GM12874 (cell line): ENCODE data around the gene IFT80.

ENCODE experiments used
- TF ChIP-seq, protein P1 (sequence below): IDR thresholded peaks from 2 replicates; pipeline ENCODE4 v1.5.1; 2011; ENCODE audit warnings: low read depth, mild to moderate bottlenecking, control low read depth, low read length, moderate library complexity; ENCODE audit not compliant: insufficient read depth

The IFT80 gene

DNA sequence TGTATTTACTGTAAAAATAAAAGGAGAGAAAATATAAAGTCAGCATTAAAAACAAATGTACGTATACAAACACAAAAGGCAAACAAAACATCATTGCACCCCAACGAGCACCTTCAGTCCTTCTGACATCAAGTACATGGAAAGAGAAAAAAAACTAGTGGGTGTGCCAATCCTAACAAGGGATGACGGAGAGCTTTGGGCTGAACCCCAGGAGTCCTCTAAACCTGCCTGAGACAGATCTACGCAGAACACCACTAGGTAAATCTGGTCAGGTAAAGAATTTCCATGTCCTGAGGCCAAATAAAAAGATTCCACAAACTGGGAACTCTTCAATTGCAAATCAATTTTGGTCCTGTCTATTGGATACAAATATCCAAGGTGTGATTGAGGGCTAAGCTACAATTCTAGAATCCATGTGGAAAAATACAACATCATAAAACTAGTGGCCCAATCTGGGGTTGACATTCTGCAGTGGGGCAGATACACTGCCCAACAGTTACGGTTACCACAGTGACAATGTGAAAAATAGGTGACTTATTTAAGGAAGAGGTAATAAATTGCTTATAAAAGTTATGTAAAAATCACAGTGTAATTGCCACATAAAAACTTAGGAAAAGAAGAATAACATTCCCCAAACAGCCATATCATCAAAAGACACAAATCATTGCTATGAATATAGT, 14.2 kb downstream of the IFT80 start:
- TF ChIP-seq, protein P1, sequence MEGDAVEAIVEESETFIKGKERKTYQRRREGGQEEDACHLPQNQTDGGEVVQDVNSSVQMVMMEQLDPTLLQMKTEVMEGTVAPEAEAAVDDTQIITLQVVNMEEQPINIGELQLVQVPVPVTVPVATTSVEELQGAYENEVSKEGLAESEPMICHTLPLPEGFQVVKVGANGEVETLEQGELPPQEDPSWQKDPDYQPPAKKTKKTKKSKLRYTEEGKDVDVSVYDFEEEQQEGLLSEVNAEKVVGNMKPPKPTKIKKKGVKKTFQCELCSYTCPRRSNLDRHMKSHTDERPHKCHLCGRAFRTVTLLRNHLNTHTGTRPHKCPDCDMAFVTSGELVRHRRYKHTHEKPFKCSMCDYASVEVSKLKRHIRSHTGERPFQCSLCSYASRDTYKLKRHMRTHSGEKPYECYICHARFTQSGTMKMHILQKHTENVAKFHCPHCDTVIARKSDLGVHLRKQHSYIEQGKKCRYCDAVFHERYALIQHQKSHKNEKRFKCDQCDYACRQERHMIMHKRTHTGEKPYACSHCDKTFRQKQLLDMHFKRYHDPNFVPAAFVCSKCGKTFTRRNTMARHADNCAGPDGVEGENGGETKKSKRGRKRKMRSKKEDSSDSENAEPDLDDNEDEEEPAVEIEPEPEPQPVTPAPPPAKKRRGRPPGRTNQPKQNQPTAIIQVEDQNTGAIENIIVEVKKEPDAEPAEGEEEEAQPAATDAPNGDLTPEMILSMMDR: no peak

DNA sequence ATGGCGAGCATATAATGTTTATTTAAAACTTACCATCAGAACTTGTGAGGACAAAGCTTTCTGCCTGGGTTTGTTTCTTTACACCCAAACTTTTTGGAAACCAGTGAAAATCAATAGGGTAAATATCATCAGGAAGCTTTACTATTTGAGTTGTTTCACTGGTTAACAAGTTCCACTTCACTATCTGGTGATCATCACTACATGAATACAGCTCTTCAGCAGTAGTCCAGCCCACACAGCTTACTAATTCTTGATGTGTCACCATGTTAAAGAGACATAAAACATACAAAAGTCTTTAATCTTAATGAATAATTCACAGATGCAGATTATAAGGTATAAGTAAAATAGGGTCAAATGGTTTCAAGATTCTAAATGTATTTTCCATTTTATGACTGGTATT, 17.6 kb downstream of the IFT80 start:
- TF ChIP-seq, protein P1: no peak

DNA sequence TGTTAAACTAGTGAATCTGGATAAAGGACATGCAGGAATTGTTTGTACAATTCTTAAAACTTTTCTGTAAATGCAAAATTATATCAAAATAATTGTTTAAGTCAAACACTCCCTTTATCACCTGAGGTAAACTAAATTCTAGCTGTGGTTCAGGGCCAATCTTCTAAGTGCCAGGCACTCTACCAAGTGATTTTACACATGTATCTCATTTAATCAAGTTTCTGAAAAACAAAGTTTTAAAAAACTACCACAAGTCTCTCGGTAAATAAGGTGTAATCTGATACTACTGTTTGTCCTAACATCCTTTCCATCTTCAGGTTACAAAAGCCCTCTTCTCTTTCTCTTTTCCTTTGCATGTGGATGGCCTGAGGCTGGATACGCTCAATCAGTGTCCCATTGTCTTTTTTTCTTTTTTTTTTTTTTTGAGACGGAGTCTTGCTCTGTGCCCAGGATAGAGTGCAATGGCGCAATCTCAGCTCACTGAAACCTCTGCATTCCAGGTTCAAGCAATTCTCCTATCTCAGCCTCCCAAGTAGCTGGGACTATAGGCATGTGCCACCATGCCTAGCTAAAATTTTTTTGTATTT, 19.3 kb downstream of the IFT80 start:
- TF ChIP-seq, protein P1: no peak

DNA sequence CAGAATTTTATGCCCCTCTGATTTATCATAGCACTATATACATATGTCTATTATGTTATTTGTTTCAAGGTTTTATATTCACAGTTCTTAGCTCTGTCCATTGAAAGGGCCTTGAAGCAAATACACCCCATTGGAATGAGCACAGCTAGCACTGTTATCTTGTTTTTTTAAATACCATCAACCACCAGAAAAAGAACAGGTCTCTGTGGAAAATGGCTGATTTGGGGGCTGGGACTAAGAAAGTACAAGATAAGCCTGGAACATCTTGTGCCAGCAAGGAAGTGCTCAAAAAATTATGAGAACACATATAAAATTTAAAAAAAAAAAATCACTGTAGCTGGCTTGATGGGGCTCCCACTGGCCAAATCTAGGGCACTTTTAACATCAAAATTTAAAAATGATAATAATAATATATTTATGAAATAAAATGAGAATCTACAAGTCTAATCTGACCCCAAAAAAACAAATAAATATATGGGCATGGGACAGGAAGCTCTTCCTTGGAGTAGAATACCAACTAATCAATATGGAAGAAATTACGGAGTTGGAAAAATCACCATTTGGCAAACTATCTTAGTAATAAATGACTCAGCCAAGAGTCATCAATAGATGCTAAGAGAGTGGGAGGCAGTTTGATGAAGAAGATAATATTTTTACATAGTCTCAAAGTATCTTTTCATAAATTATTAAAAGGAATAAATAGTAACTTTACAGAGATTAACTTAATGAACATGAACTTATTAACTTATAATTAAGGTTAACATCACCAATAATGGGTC, 20.5 kb downstream of the IFT80 start:
- TF ChIP-seq, protein P1: no peak

DNA sequence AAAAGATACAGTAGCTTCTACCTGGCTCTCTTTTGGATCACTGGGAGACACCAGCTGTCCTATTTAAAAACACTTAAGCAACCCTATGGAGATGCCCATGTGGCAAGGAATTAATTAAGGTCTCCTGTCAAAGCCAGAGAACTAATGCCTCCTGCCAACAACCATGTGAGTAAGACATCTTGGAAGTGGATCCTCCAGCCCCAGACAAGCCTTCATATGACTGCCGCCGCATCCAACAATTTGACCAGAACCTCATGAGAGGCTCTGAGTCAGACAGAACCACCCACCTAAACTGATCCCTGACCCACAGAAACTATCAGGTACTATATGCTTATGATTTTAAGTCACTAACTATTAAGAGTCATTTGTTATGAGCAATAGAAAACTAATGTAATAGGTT, 22.3 kb downstream of the IFT80 start:
- TF ChIP-seq, protein P1: no peak

DNA sequence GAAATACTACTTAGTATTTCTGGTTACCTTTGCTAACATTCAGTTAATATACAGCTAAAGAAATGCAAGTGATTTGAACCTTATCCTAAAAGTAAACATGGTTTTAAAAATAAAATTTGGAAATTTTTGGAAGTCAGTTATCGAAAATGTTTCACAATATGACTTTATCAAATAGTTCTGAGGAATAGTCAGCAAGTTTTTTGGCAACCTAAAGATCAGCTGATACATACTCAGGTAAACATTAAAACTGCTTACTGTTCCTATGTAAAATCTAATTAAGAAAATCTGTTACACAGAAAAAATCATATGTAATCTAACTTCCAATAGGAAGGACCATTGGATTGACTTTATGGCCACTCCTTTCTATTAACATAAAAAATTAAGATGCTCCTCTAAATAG, 24.1 kb downstream of the IFT80 start:
- TF ChIP-seq, protein P1: no peak

DNA sequence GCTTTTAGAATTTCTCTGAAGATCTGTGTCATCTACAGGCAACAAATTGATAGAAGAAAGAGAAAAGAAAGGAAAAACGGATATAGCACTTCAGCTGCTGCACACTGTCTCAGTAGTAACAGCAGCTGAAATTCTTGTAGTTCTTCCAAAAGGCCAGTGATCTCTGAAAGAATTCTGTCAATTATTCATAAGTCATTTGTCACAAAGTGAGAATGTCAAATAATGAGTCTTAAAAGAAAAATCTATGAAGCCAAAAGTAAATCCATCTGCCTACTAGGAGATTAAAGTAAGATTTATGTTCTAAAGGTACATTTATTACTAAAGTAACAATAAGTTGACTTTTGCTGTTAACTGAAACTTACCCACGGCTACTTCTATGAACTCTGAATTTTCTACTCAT, 24.6 kb downstream of the IFT80 start:
- TF ChIP-seq, protein P1: no peak
